CD4-positive, alpha-beta T cell treated with Interferon gamma for 1 hour (primary cell): ENCODE measurements around the gene GAREM1.

ENCODE experiments used
- DNase-seq: peaks from one replicate; pipeline ENCODE4 v3.0.0-alpha.2; 2020

GAREM1 gene

DNA sequence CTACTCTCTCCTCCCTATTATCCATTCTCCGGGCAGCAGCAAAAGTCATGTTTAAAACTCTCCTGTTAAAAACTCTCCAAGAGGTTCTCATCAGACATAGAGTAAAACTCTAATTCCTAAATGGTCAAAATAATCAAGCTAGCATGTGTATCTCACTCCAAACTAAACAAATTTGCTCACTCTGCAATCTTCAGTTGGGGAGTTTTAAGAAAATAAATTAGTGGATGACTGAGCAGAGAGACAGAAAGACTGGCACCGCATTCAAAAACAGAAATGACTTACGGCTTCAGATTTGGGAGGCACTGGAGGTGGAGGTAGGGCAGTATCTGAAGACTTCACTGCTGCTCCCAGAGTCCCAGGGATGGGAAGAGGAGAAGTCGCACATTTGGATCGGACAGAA is 183.9 kb downstream of the GAREM1 start:
- DNase-seq = no peak

GRCh38 chr18:32284284-32284683 is 186.4 kb downstream of the GAREM1 start:
- DNase-seq = no peak

GRCh38 chr18:32280911-32281310 is 189.8 kb downstream of the GAREM1 start:
- DNase-seq = no peak

- no peak for DNase-seq
Measured at GRCh38 chr18:32280188-32280783, 190.4 kb downstream of the GAREM1 start.

- no peak for DNase-seq
Measured at GRCh38 chr18:32278177-32278799, 192.4 kb downstream of the GAREM1 start.

GRCh38 chr18:32277549-32277948 is 193.1 kb downstream of the GAREM1 start:
- no peak for DNase-seq

DNA sequence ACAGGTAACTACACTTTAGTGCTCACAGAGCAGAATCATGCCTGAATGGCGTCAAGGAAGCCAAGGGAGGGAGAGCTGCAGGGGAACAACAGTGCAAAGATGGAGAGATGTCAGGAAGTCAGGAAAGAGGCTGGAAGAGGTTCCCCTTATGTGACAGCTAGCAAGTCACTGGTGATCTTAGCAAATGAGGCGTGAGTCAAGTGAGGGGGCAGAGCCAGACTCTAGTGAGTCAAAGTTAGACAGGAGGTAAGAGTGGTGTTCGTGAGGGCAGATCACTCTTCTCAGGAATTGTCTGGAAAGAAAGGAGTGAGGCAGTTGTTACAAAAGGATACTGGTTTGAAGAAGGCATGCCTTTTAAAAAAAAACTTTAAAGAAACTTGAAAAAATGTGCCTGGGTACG is 193.8 kb downstream of the GAREM1 start:
- no peak for DNase-seq

GRCh38 chr18:32276256-32276655 is 194.4 kb downstream of the GAREM1 start:
- no peak for DNase-seq

GRCh38 chr18:32275221-32275620 is 195.5 kb downstream of the GAREM1 start:
- DNase-seq = no peak

DNA sequence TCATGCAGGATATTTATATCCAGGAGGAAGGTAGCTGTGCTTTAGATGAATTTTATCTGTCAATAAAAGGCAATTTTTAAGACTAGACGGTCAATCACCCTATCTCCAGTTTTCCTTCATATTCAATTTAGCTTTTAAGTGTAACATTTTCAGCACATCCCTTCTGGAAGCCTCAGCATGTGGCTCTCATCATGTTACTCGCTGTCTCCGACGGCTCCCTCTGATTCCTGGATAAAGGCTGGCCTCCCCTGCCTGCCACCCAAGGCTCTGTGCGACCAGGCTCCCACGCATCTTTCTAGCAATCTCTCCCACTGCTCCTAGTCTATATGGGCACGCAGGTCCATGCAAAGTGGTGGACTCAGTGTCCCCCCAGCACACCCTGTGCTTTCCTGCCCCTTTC is 196.4 kb downstream of the GAREM1 start:
- DNase-seq = no peak

- DNase-seq = no peak
Measured at GRCh38 chr18:32271672-32272208, 198.9 kb downstream of the GAREM1 start.

DNA sequence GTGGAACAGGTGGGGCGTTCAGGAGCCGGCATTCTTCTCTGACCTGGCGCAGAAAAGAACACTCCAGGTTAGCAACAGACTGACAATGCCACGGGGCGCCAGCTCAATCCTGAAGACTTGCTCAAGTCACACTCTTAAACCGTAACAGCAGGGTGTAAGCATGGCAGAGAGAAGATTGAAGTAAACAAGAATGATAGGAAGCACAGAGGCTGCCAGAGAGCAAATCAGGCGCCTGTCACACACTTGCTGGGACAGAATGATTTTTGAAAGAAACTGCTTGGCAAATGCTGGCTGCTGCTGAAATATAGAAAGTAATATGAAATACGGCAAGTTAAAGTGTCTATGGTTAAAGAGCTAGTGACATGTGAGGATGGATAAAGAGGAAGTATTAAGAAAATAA is 200.3 kb downstream of the GAREM1 start:
- DNase-seq = no peak

DNA sequence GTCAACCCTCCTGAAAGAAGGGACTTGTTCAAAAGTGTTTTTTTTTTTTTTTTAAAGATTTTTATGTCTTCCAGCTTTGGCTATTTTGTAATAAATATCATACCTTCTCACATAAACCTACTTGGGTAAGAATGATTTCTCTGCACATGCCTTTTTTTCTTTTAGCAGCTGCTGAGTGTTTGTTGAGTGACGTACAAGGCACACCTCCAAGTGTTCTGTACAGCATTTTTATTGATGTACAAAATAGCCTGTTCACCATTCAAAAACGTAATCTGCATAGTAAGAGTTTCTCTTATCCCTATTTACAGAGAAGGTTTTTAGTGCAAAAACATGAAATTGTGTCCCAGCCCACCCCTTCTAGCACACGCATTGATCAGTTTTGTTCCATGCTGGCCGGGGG is 203.2 kb downstream of the GAREM1 start:
- no peak for DNase-seq

GRCh38 chr18:32264401-32264800 is 206.3 kb downstream of the GAREM1 start:
- DNase-seq = no peak

GRCh38 chr18:32262092-32262491 is 208.6 kb downstream of the GAREM1 start:
- no peak for DNase-seq

GRCh38 chr18:32261003-32261402 is 209.7 kb downstream of the GAREM1 start:
- DNase-seq = no peak

GRCh38 chr18:32259553-32259952 is 211.1 kb downstream of the GAREM1 start:
- no peak for DNase-seq

- no peak for DNase-seq
Measured at GRCh38 chr18:32258558-32259204, 212.0 kb downstream of the GAREM1 start.

DNA sequence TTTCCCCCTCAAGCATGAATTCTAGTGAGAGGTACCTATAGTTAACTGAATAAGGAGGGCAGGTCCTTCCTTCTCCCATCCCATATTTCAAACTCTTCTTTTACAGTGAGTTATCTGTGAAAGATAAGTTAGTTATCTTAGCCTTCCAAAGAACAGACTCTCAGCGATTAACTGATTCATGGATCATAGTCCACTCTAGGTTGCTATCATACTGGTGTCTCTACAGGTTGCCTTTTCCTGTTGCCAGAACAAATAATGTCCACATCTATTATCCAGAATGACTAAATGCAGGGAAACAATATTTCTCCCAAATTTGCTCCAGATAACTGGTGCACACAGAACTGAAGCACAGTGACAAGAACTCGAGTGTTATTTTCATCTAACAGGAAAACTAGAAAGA is 212.5 kb downstream of the GAREM1 start:
- DNase-seq = no peak

GRCh38 chr18:32257084-32257785 is 213.4 kb downstream of the GAREM1 start:
- DNase-seq = no peak

DNA sequence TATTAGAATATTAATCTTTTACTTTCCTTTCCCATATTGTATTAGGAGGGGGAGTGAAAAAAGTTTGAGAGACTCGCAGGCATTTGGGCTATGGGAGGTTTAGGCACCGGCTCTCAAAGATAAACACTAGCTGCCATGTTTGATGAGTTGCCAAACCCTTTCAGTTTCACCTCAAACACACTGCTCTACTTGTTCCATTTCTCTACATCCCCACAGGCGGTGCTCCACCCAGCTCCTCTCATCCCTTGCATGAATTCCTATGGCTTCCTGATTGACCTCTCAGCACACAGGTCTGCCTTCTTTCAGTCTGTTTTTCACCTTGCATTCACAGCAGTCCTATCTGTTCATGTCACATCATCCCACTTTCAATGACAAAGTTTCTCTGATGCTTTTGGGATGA is 215.1 kb downstream of the GAREM1 start:
- DNase-seq = no peak

DNA sequence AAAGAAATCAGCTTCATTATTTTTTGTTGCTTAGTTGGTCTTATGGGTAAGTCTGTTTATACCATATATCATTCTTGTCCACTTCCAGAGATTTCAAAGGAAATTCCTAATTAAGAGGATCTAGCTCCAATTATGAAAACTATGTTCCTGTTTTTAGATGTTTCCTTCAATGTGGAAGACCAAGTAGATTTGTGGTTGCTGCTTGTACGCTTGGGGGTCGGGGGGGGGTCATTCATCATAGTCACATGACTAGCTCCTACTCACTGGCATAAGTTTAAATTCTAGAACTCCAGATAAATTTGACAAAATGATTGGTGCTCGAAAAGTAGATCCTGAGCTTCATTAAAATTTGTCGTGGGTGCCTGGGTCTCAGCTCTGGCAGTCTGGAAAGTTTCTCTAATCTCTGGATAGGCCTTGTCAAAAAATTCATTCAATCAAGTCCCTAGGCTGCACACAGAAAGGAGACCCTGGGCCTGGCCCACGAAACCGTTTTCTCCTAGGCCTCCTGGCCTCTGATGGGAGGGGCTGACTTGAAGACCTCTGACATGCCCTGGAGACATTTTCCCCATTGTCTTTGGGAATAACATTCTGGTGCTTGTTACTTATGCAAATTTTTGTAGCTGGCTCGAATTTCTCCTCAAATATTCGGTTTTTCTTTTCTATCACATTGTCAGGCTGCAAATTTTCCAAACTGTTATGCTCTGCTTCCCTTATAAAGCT is 218.4 kb downstream of the GAREM1 start:
- no peak for DNase-seq

DNA sequence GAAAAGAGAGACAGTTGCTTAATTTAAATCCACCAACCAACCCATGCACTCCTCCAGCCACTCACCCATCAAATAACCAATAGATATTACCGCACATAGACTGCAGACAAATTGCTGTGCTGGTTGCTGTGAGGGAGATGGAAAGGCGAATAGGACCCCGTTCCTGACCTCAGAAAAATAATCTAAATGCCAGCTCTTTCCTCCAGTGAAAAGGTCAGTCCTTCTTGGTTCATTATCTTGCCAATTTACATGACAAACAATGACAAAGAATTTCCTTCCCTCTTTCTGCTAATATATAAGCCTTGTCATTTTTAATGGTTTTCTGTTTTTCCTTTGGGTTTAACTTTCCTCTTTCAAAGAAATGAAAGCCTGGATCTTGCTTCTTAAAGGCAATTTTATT is 219.2 kb downstream of the GAREM1 start:
- no peak for DNase-seq
